ENCODE measurements around the gene MTA2. TPM values are rescaled to one million over a fixed set of nuclear protein-coding genes. Genes with fewer than 3 reads are reported as not detected.
"Not testable (repeated sequence)": the region's sequence is repeated elsewhere in the genome, so short reads cannot be mapped to it uniquely, and the experiment has no call there.

MTA2 gene
- total and polyA plus RNA-seq, 2 of the 8 experiments (the other 6 are each of a cell fraction or from before 2014, with no cell fraction given) = 25.7 to 114 TPM

DNA sequence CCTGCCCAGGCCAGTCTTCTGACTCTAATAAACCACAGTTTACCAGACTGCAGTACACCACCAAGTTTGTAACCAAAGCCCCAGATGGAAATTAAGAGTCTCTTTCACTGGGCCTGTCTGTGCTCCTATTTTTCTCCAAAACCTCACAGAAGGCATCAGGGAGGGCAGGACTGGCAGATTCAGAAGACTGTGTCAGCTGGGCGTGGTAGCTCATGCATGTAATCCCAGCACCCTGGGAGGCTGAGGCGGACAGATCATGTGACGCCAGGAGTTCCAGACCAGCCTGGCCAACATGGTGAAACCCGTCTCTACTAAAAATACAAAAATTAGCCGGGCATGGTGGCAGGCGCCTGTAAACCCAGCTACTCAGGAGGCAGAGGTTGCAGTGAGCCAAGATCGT lies 16.3 kb downstream of the MTA2 start:
- H2BK12ac ChIP-seq (ENCODE audit: low read depth, low read length); H3K27ac ChIP-seq (ENCODE audit: low read depth, low read length); H2BK5ac ChIP-seq (ENCODE audit: low read depth, low read length); H3K14ac ChIP-seq (ENCODE audit: insufficient read length); H3K4me2 ChIP-seq (ENCODE audit: insufficient read depth in 1 of 2, low read depth in 2 of 2, low read length in 2 of 2); H3K4me1 ChIP-seq (replicated peaks in 1 of 4; ENCODE audit: control insufficient read depth in 3 of 4, insufficient read depth in 4 of 4, low read length in 3 of 4); H3K18ac ChIP-seq (ENCODE audit: extremely low read depth, low read length); H3K4ac ChIP-seq (replicated peaks; ENCODE audit: insufficient read length, low read depth, low read length); H3K4me3 ChIP-seq (ENCODE audit: extremely low read depth in 1 of 4, insufficient read depth in 2 of 4, low read depth in 3 of 4, low read length in 4 of 4); H2BK20ac ChIP-seq (ENCODE audit: low read length); H3K79me1 ChIP-seq (ENCODE audit: low read depth, low read length); H2AFZ ChIP-seq (ENCODE audit: low read length); H3K56ac ChIP-seq (replicated peaks; ENCODE audit: insufficient read length, low read depth, low read length); H4K20me1 ChIP-seq (replicated peaks in 1 of 2; ENCODE audit: control insufficient read depth in 1 of 2, insufficient read depth in 2 of 2, low read length in 2 of 2); H4K91ac ChIP-seq (replicated peaks; ENCODE audit: insufficient read length, low read length); FAIRE-seq; DNase-seq (ENCODE audit: low read depth in 1 of 2, low spot score in 2 of 2); H3K27me3 ChIP-seq (replicated peaks in 1 of 4; ENCODE audit: control insufficient read depth in 3 of 4, extremely low read depth in 1 of 4, insufficient read depth in 3 of 4, low read length in 3 of 4); H2AK5ac ChIP-seq (ENCODE audit: low read depth, low read length); H2BK120ac ChIP-seq (replicated peaks; ENCODE audit: low read depth, low read length); H3K23me2 ChIP-seq (ENCODE audit: low read depth, low read length); H3K9me3 ChIP-seq (ENCODE audit: insufficient read depth in 2 of 2, low read depth in 1 of 2, low read length in 1 of 2); H4K8ac ChIP-seq (ENCODE audit: extremely low read depth, insufficient read depth, low read length); H3K9ac ChIP-seq (replicated peaks in 1 of 4; ENCODE audit: extremely low read depth in 1 of 4, low read depth in 3 of 4, low read length in 3 of 4); H4K5ac ChIP-seq (ENCODE audit: insufficient read length, low read depth, low read length); H2BK15ac ChIP-seq (ENCODE audit: low read length); H3K23ac ChIP-seq (ENCODE audit: insufficient read length): not testable (repeated sequence)
- POLR2A ChIA-PET (ENCODE audit: partially characterized antibody) = interaction anchor here (0.6 to 9.7 kb wide), 4 partner anchors 12 to 37 kb away, joined by 3 to 167 read pairs (median 4); partner anchors contain the start of genes B3GAT3 and EEF1G
- 95% methylated on average over 7 of the region's 7 CpGs; no CpG with 5 or more reads in 1 of the 2 experiments for WGBS, 2 experiments (ENCODE audit: extremely low coverage in 1 of 2, insufficient coverage in 1 of 2, insufficient read length in 1 of 2, insufficient replicate concordance in 2 of 2, low coverage in 1 of 2, low lambda C conversion rate in 2 of 2, missing lambda C conversion rate in 1 of 2)
- H3K36me3 ChIP-seq (ENCODE audit: control insufficient read depth in 2 of 4, insufficient read depth in 4 of 4, low read length in 3 of 4) = peaks cover 0 to 40% (median 9%) of the 10 kb centered on the region in 4 experiments; a peak in 7 of 8 replicates
- H3K79me2 ChIP-seq (ENCODE audit: control insufficient read depth in 1 of 2, insufficient read depth in 2 of 2, low read length in 2 of 2) = peaks cover 0 to 11% of the 10 kb centered on the region in 2 experiments; a peak in 1 of 4 replicates
- CTCF ChIA-PET (ENCODE audit: partially characterized antibody) = interaction anchor here (0.7 to 1.4 kb wide), 4 partner anchors 10 to 191 kb away, joined by 3 to 4 read pairs (median 3); no protein-coding TSS in a partner anchor

DNA sequence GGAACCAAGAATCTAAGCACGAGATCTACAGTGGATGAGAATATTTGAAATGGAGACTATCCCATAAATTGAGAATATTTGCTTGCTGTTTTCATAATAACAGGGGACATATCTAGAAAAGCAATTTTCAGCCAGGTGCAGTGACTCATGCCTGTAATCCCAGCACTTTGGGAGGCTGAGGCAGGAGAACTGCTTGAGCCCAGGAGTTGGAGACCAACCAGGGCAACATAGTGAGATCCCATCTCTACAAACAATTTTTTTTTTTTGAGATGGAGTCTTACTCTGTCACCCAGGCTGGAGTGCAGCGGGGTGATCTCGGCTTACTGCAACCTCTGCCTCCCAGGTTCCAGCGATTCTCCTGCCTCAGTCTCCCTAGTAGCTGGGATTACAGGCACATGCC lies 19.9 kb downstream of the MTA2 start:
- H3K4ac ChIP-seq (replicated peaks; ENCODE audit: insufficient read length, low read depth, low read length); H4K8ac ChIP-seq (ENCODE audit: extremely low read depth, insufficient read depth, low read length); H3K23ac ChIP-seq (ENCODE audit: insufficient read length); H4K5ac ChIP-seq (ENCODE audit: insufficient read length, low read depth, low read length); H3K18ac ChIP-seq (ENCODE audit: extremely low read depth, low read length); H3K9ac ChIP-seq (replicated peaks in 1 of 4; ENCODE audit: extremely low read depth in 1 of 4, low read depth in 3 of 4, low read length in 3 of 4); H3K4me1 ChIP-seq (replicated peaks in 1 of 4; ENCODE audit: control insufficient read depth in 3 of 4, insufficient read depth in 4 of 4, low read length in 3 of 4); H2BK15ac ChIP-seq (ENCODE audit: low read length); H3K27me3 ChIP-seq (replicated peaks in 1 of 4; ENCODE audit: control insufficient read depth in 3 of 4, extremely low read depth in 1 of 4, insufficient read depth in 3 of 4, low read length in 3 of 4); H3K14ac ChIP-seq (ENCODE audit: insufficient read length); H2AK5ac ChIP-seq (ENCODE audit: low read depth, low read length); H3K27ac ChIP-seq (ENCODE audit: low read depth, low read length); H2BK20ac ChIP-seq (ENCODE audit: low read length); H3K4me2 ChIP-seq (ENCODE audit: insufficient read depth in 1 of 2, low read depth in 2 of 2, low read length in 2 of 2); H2AFZ ChIP-seq (ENCODE audit: low read length); H4K91ac ChIP-seq (replicated peaks; ENCODE audit: insufficient read length, low read length); H2BK12ac ChIP-seq (ENCODE audit: low read depth, low read length); H2BK120ac ChIP-seq (replicated peaks; ENCODE audit: low read depth, low read length); H2BK5ac ChIP-seq (ENCODE audit: low read depth, low read length); H3K23me2 ChIP-seq (ENCODE audit: low read depth, low read length); H3K9me3 ChIP-seq (ENCODE audit: insufficient read depth in 2 of 2, low read depth in 1 of 2, low read length in 1 of 2); H3K4me3 ChIP-seq (ENCODE audit: extremely low read depth in 1 of 4, insufficient read depth in 2 of 4, low read depth in 3 of 4, low read length in 4 of 4); H3K56ac ChIP-seq (replicated peaks; ENCODE audit: insufficient read length, low read depth, low read length); DNase-seq (ENCODE audit: low read depth in 1 of 2, low spot score in 2 of 2); H3K79me2 ChIP-seq (ENCODE audit: control insufficient read depth in 1 of 2, insufficient read depth in 2 of 2, low read length in 2 of 2); H3K79me1 ChIP-seq (ENCODE audit: low read depth, low read length); H4K20me1 ChIP-seq (replicated peaks in 1 of 2; ENCODE audit: control insufficient read depth in 1 of 2, insufficient read depth in 2 of 2, low read length in 2 of 2); FAIRE-seq: not testable (repeated sequence)
- whole genome bisulfite sequencing, 2 experiments (ENCODE audit: extremely low coverage in 1 of 2, insufficient coverage in 1 of 2, insufficient read length in 1 of 2, insufficient replicate concordance in 2 of 2, low coverage in 1 of 2, low lambda C conversion rate in 2 of 2, missing lambda C conversion rate in 1 of 2) = 100% methylated on average over 4 of the region's 4 CpGs; no CpG with 5 or more reads in 1 of the 2 experiments
- CTCF ChIA-PET (ENCODE audit: partially characterized antibody) = interaction anchor here (0.6 kb wide), 1 partner anchor 266 kb away, joined by 3 read pairs; no protein-coding TSS in a partner anchor
- H3K36me3 ChIP-seq (ENCODE audit: control insufficient read depth in 2 of 4, insufficient read depth in 4 of 4, low read length in 3 of 4) = peaks cover 7 to 25% (median 11%) of the 10 kb centered on the region in 4 experiments
- POLR2A ChIA-PET (ENCODE audit: partially characterized antibody) = interaction anchor here (0.9 to 1.8 kb wide), 4 partner anchors 10 to 12 kb away, joined by 3 to 11 read pairs (median 6); partner anchors contain the start of gene TUT1

Measured in H1 (cell line).